Thoracic aorta (tissue), 2 donors: Measurements from ENCODE around the gene MACF1. TPM values are rescaled to one million over a fixed set of nuclear protein-coding genes. Genes with fewer than 3 reads are reported as not detected.

Source experiments
- ATAC-seq: fragments of 150-250 bp; one replicate; pipeline ENCODE4 v1.8.0; 2017; ENCODE audit warnings: low read depth; ENCODE audit not compliant: insufficient number of reproducible peaks, low FRiP score
- DNase-seq: peaks from one replicate; pipeline ENCODE4 v3.0.0-alpha.2; 2020; ENCODE audit warnings: low spot score
- H3K27ac ChIP-seq, 2 donors: fragments of 200-600 bp; sonication (generic); 1 replicate in 1 of 2; 2 replicates in 1 of 2; pipeline ENCODE4 v1.5.1; 2016; ENCODE audit warnings: mild to moderate bottlenecking in 2 of 2, moderate library complexity in 2 of 2
- H3K27me3 ChIP-seq: fragments of 200-600 bp; sonication (generic); replicated peaks from 2 replicates; pipeline ENCODE4 v1.6.0; 2016; ENCODE audit warnings: mild to moderate bottlenecking; ENCODE audit not compliant: insufficient read depth
- H3K36me3 ChIP-seq: fragments of 200-600 bp; sonication (generic); one replicate; pipeline ENCODE4 v1.5.1; 2016
- H3K4me1 ChIP-seq, 2 donors: fragments of 200-600 bp; sonication (generic); 1 replicate in 1 of 2; 2 replicates in 1 of 2; pipeline versions ENCODE4 v1.5.1 to v1.6.0; 2016; ENCODE audit warnings: low read depth in 2 of 2, mild to moderate bottlenecking in 1 of 2; ENCODE audit not compliant: control insufficient read depth in 1 of 2
- H3K4me3 ChIP-seq: fragments of 200-600 bp; sonication (generic); 2 replicates; pipeline ENCODE4 v1.5.1; 2016; ENCODE audit warnings: mild to moderate bottlenecking
- H3K9me3 ChIP-seq: fragments of 200-600 bp; sonication (generic); 2 replicates; pipeline ENCODE4 v1.5.1; 2016
- total RNA-seq, 2 donors: library from RNA; depleted of rRNA; stranded (reverse); fragments of >200 nt; gene quantifications; one replicate each; pipeline versions ENCODE4 v1.1.0 to v1.2.3, GENCODE V29; 2016
- TF ChIP-seq, protein P1 (sequence below): fragments of 200-600 bp; sonication (generic); IDR thresholded peaks from one replicate; pipeline ENCODE4 v1.5.1; 2019; ENCODE audit warnings: antibody characterized with exemption

The MACF1 gene
- total RNA-seq, 2 donors from 2014 or later = 604 to 650 TPM

DNA sequence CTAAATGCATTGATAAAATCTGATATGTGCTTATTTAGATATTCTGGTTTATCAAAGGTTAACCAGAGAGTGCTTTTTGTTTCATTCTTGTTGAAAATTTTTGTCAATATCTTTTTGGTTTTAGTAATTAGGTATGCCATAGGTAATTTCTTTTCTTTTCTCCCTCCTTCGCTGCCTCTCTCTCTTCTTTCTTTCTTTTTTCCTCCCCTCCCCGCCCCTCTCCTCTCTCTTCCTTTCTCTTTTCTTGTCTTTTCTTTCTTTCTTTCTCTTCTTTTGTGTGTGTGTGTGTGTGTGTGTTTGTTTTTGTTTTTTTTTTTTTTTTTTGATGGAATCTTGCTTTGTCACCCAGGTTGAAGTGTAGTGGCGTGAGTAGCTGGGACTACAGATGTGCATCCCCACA, 14.4 kb upstream of the MACF1 start:
- DNase-seq (no peak), ATAC-seq (no peak)
- no peaks in the 10 kb centered on the region for H3K27me3 ChIP-seq
- no peaks in the 10 kb centered on the region for H3K36me3 ChIP-seq
- no peak overlapping the region for H3K4me3 ChIP-seq
- peak overlapping the region; percentile 15 to 95 for H3K27ac ChIP-seq
- no peaks in the 10 kb centered on the region for H3K9me3 ChIP-seq
- H3K4me1 ChIP-seq = peaks cover 35 to 70% of the 10 kb centered on the region in 2 donors
- TF ChIP-seq, protein P1, sequence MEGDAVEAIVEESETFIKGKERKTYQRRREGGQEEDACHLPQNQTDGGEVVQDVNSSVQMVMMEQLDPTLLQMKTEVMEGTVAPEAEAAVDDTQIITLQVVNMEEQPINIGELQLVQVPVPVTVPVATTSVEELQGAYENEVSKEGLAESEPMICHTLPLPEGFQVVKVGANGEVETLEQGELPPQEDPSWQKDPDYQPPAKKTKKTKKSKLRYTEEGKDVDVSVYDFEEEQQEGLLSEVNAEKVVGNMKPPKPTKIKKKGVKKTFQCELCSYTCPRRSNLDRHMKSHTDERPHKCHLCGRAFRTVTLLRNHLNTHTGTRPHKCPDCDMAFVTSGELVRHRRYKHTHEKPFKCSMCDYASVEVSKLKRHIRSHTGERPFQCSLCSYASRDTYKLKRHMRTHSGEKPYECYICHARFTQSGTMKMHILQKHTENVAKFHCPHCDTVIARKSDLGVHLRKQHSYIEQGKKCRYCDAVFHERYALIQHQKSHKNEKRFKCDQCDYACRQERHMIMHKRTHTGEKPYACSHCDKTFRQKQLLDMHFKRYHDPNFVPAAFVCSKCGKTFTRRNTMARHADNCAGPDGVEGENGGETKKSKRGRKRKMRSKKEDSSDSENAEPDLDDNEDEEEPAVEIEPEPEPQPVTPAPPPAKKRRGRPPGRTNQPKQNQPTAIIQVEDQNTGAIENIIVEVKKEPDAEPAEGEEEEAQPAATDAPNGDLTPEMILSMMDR = no peak

DNA sequence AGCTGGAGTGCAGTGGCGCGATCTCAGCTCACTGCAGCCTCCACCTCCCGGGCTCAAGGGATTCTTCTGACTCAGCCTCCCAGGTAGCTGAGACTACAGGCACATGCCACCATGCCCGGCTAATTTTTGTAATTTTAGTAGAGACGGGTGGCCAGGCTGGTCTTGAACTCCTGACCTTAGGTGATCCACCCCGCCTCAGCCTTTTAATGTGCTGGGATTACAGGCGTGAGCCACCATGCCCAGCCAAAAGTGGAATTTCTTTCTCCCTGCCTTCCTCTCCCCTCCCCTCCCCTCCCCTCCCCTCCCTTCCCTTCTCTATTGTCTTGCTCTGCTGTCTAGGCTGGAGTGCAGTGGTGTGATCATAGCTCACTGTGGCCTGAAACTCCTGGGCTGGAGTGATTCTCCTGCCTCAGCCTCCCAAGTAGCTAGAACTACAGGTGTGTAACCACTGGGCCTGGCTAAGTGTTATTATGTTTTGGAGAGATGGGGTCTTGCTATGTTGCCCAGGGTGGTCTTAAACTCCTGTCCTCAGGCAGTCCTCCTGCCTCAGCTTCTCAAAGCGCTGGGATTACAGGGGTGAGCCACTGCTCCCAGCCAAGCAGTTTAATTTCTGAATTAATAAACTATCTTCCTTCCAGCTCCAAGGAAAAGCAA, 10.0 kb upstream of the MACF1 start:
- Histone ChIP-seq H3K9me3 (no peaks in the 10 kb centered on the region), H3K4me1 (peaks cover 56 to 85% of the 10 kb centered on the region in 2 donors), H3K27me3 (no peaks in the 10 kb centered on the region), H3K4me3 (no peak overlapping the region), H3K36me3 (no peaks in the 10 kb centered on the region), H3K27ac (peak overlapping the region; percentile 95 to 96)
- ATAC-seq = no peak
- no peak for DNase-seq
- TF ChIP-seq, protein P1 = no peak

DNA sequence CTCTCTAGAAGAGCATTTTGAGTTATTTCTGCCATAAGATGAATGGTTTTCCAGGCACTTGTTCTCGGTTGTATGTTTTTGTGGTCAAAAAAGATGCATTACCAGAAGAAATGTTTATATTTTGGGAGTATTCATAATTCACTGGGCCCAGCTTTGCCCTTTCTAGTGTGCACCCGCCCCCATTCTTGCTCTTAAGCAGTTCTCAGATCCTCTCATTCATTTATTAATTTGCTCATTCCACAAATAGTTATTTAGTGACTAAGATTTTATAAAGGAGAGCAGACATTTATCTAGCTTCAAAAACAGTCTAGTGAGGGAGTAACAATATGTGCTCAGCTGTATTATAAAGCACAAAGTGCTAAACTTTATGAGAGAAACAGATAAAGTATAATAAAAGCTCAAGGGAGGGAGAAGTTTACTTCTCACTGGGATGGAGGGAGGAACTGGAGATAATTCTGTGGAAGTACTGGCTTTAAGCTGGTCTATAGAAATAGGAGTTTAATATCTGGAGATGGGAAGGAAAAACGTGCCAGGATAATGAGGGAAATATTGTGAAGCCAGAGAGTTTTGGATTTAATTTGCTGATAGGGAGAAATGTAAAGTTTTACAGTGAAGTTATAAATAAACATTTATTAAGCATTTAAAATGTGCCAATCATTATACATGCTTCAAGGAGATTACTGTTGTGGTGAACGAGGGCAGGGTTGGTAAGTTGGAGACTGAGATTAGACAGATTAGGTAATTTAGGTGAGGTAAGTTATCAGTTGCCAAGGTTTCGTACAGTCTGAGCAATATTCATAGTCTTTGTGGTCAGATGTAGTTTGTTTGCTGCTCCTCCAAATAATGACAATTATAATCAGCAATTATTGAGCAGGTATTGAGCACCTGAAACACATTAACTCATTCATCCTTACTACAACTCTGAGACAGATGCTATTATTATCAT, 9.1 kb upstream of the MACF1 start:
- TF ChIP-seq, protein P1 = no peak
- Histone ChIP-seq H3K4me1 (peaks cover 51 to 76% of the 10 kb centered on the region in 2 donors), H3K27ac (peak overlapping the region; percentile 95 to 96), H3K27me3 (no peaks in the 10 kb centered on the region), H3K9me3 (no peaks in the 10 kb centered on the region), H3K36me3 (no peaks in the 10 kb centered on the region), H3K4me3 (no peak overlapping the region)
- no peak for ATAC-seq
- no peak for DNase-seq

DNA sequence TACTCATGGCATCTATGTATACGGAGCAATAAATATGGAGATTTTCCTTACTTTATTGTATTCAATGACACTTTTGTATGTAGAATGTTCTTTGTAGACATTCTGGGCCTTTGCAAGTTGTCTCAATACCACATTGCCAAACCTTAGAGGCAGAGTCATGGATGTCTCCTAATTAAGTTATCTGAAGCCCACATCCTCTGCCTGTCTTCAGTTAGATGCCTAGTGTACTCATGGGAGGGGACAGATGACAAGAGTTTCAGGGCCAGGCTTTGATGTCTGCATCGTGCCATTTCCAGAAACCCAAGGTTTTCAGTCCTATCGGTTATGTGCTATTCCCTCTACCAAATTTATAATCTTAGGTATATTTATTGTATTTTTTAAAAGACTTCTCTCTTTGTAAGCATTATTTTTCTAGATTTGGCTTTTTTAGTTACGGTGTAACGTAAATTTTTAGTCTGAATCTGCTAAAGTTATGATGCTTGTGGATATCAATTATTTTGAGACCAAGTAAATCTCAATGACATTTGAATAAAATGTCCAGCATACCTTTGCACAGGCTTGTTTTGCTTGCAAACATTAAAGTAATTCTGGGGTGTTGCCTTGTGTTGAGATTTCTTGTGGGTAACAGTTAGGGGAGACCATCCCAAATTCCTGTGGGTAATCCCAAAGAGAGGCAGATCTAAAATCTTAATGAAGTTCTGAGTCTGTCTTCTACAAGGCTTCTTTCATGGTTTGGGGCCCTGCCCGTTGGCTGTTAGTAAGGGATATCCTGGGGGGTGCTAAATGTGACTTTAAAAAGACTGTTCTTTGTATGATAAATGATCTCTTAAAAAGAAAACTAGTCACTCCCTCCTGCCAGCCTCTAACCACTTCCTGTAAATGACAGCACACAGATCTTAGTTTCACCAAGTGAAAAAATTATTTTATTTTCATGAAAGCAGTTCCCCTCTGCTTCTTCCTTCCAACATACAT, 8.0 kb upstream of the MACF1 start:
- ATAC-seq (no peak), DNase-seq (no peak)
- Histone ChIP-seq H3K4me3 (no peak overlapping the region), H3K36me3 (no peaks in the 10 kb centered on the region), H3K9me3 (no peaks in the 10 kb centered on the region), H3K4me1 (peaks cover 47 to 65% of the 10 kb centered on the region in 2 donors), H3K27ac (peak overlapping the region; percentile 95 to 96), H3K27me3 (no peaks in the 10 kb centered on the region)
- TF ChIP-seq, protein P1 = no peak
